Activated CD4-positive, alpha-beta T cell treated with anti-CD3 and anti-CD28 coated beads, Interleukin-2, Interleukin-6, amounts not matched to agents 100 ng/mL and 50 ng/mL, durations not matched to agents 16 hours and 8 hours (primary cell): ENCODE results near the gene HSD3B7.
A peak's percentile ranks its signal among the peaks of the same experiment; 100 is the strongest.

Source experiments
- DNase-seq: peaks from one replicate; pipeline ENCODE4 v3.0.0-alpha.2; 2020

The HSD3B7 gene

GRCh38 chr16:30957456-30958174 lies 27.4 kb upstream of the HSD3B7 start, which contains the start of gene SETD1A:
TSS of gene SETD1A (plus strand) at chr16:30957754. CDS start at chr16:30958732, 978 bp downstream.
- DNase-seq = peak; percentile 95

- no peak for DNase-seq
Observed at GRCh38 chr16:30958175-30959079, 26.6 kb upstream of the HSD3B7 start.

- DNase-seq = no peak
Observed at GRCh38 chr16:30961384-30961783, 23.6 kb upstream of the HSD3B7 start.

- no peak for DNase-seq
Observed at GRCh38 chr16:30963925-30964511, 21.0 kb upstream of the HSD3B7 start.

GRCh38 chr16:30964574-30965226 lies 20.3 kb upstream of the HSD3B7 start:
- DNase-seq = no peak

GRCh38 chr16:30965436-30965835 lies 19.6 kb upstream of the HSD3B7 start:
- DNase-seq = no peak

GRCh38 chr16:30966033-30966619 lies 18.9 kb upstream of the HSD3B7 start:
- no peak for DNase-seq

- no peak for DNase-seq
Observed at GRCh38 chr16:30967795-30968194, 17.2 kb upstream of the HSD3B7 start.

- no peak for DNase-seq
Observed at GRCh38 chr16:30969246-30969842, 15.7 kb upstream of the HSD3B7 start.

GRCh38 chr16:30971298-30971697 lies 13.7 kb upstream of the HSD3B7 start:
- DNase-seq = no peak

GRCh38 chr16:30972872-30973271 lies 12.1 kb upstream of the HSD3B7 start:
- DNase-seq = no peak

- DNase-seq = no peak
Observed at GRCh38 chr16:30974348-30974747, 10.7 kb upstream of the HSD3B7 start.

GRCh38 chr16:30976486-30976885 lies 8.5 kb upstream of the HSD3B7 start:
- no peak for DNase-seq

- DNase-seq = peak; percentile 36
Observed at GRCh38 chr16:30977502-30977901, 7.5 kb upstream of the HSD3B7 start.

GRCh38 chr16:30979170-30980022 lies 5.6 kb upstream of the HSD3B7 start:
- no peak for DNase-seq

- DNase-seq = no peak
Observed at GRCh38 chr16:30980023-30980371, 5.0 kb upstream of the HSD3B7 start.

- DNase-seq = no peak
Observed at GRCh38 chr16:30980434-30980833, 4.6 kb upstream of the HSD3B7 start.

- DNase-seq = no peak
Observed at GRCh38 chr16:30980959-30981358, 4.0 kb upstream of the HSD3B7 start.

- DNase-seq = no peak
Observed at GRCh38 chr16:30982548-30983288, 2.3 kb upstream of the HSD3B7 start.

- no peak for DNase-seq
Observed at GRCh38 chr16:30983289-30983889, 1.6 kb upstream of the HSD3B7 start.
